Neural progenitor cell (in vitro differentiated cells): Measurements from ENCODE around the gene TSPAN10. TPM values are rescaled to one million over a fixed set of nuclear protein-coding genes. Genes with fewer than 3 reads are reported as not detected.

ENCODE experiments used
- DNase-seq: peaks from one replicate; pipeline ENCODE4 v3.0.0-alpha.2; 2016; ENCODE audit warnings: low spot score
- H2AFZ ChIP-seq: fragments of 200-600 bp; sonication (generic); replicated peaks from 2 replicates; pipeline ENCODE4 v1.6.1; 2016; ENCODE audit warnings: antibody characterized with exemption
- H3F3A ChIP-seq: fragments of 200-600 bp; sonication (generic); 2 replicates; pipeline ENCODE4 v1.6.1; 2016; ENCODE audit warnings: antibody characterized with exemption, low read depth
- H3K27ac ChIP-seq: fragments of 200-600 bp; sonication (generic); 2 replicates; pipeline ENCODE4 v1.5.1; 2016; ENCODE audit warnings: mild to moderate bottlenecking
- H3K27me3 ChIP-seq: fragments of 200-600 bp; sonication (generic); 2 replicates; pipeline ENCODE4 v1.6.1; 2016; ENCODE audit warnings: mild to moderate bottlenecking, moderate library complexity
- H3K36me3 ChIP-seq: fragments of 200-600 bp; sonication (generic); 2 replicates; pipeline ENCODE4 v1.5.1; 2016
- H3K4me1 ChIP-seq: fragments of 200-600 bp; sonication (generic); 2 replicates; pipeline ENCODE4 v1.6.1; 2016; ENCODE audit warnings: mixed run types
- H3K4me2 ChIP-seq: fragments of 200-600 bp; sonication (generic); 2 replicates; pipeline ENCODE4 v1.6.1; 2016
- H3K4me3 ChIP-seq: fragments of 200-600 bp; sonication (generic); 2 replicates; pipeline ENCODE4 v1.5.1; 2016
- H3K79me2 ChIP-seq: fragments of 200-600 bp; sonication (generic); 2 replicates; pipeline ENCODE4 v1.6.1; 2016; ENCODE audit warnings: low read depth
- H3K9ac ChIP-seq: fragments of 200-600 bp; sonication (generic); 2 replicates; pipeline ENCODE4 v1.6.1; 2016
- H3K9me3 ChIP-seq: fragments of 200-600 bp; sonication (generic); 2 replicates; pipeline ENCODE4 v1.5.1; 2016; ENCODE audit warnings: low read depth
- H4K20me1 ChIP-seq: fragments of 200-600 bp; sonication (generic); 2 replicates; pipeline ENCODE4 v1.6.1; 2016; ENCODE audit warnings: low read depth
- H3K27ac Mint-ChIP-seq: 3 replicates; pipeline ENCODE4 v1.8.0; 2021; ENCODE audit warnings: mixed read lengths
- H3K27me3 Mint-ChIP-seq: 2 replicates; pipeline ENCODE4 v1.8.0; 2022; ENCODE audit warnings: low read depth, mild to moderate bottlenecking, inconsistent platforms, moderate library complexity, mixed read lengths; ENCODE audit not compliant: insufficient read depth
- H3K36me3 Mint-ChIP-seq: 3 replicates; pipeline ENCODE4 v1.8.0; 2021; ENCODE audit warnings: mixed read lengths
- H3K4me1 Mint-ChIP-seq: 3 replicates; pipeline ENCODE4 v1.8.0; 2021; ENCODE audit warnings: mixed read lengths
- H3K4me3 Mint-ChIP-seq: 3 replicates; pipeline ENCODE4 v1.8.0; 2021; ENCODE audit warnings: mild to moderate bottlenecking, moderate library complexity, mixed read lengths
- H3K9me3 Mint-ChIP-seq: 3 replicates; pipeline ENCODE4 v1.8.0; 2020; ENCODE audit warnings: mixed read lengths
- CTCF ChIP-seq: fragments of 200-600 bp; sonication (generic); IDR thresholded peaks from 2 replicates; pipeline ENCODE4 v1.5.1; 2017; ENCODE audit warnings: antibody characterized with exemption, mild to moderate bottlenecking
- EZH2 ChIP-seq: fragments of 200-600 bp; sonication (generic); IDR thresholded peaks from 2 replicates; pipeline ENCODE4 v1.6.1; 2017; ENCODE audit warnings: antibody characterized with exemption, mild to moderate bottlenecking, moderate library complexity
- EZH2phosphoT487 ChIP-seq: fragments of 200-600 bp; sonication (generic); IDR thresholded peaks from 2 replicates; pipeline ENCODE4 v1.6.1; 2017; ENCODE audit warnings: antibody characterized with exemption
- total RNA-seq: library from RNA; depleted of rRNA; stranded (reverse); fragments of >200 nt; gene quantifications from 2 replicates; pipeline ENCODE4 v1.2.3, GENCODE V29; 2015; ENCODE audit warnings: low replicate concordance

The TSPAN10 gene
- total RNA-seq, 1 donor from 2014 or later: 2.2 TPM

DNA sequence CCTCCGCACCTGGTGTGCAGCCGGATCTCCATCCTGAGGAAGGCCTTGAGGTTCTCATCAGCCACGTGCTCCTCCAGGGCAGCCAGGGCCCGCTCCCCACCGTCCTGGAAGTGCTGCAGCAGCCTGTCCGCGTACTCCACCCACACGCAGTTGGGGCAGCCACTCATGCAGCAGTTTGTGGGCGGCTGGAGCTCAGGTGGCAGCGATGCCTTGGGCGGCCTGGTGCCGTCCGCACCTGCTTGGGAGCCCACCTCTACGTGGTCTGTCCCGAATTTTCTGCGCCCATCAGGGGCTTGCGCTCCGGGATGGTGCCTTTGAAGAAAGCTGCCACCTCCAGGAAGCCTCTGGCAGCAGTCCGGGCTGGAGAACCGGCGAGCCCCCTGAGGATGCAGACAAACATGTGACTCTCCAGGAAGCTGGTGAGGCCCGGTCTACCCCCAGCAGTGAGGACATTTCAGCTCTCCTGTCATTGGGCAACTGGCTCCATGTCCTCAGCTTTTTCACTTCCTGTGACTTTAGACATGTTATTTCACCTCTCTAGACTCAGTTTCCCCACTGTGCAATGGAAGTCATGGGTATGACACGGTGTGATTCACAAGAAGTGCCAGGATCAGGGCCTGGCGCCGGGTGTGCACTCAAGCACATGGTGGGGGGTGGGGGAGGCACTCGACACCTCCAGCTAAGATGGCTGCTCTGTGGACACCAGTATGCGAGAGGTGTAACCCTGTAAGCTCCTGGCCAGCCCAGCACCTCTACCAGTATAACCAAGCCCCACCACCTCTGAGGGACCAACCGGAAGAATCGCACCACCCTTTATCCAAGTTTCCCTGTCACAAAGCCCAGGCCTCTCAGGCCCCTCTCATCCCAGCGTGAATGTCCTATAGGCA is 28.5 kb downstream of the TSPAN10 start:
- H3K27me3 ChIP-seq: no peaks in the 10 kb centered on the region
- H3K4me1 ChIP-seq: peaks cover 13% of the 10 kb centered on the region
- H3K9ac ChIP-seq: peak overlapping the region; percentile 69
- TF ChIP-seq CTCF (no peak), EZH2 (no peak), EZH2phosphoT487 (no peak)
- H4K20me1 ChIP-seq: peaks cover 3% of the 10 kb centered on the region
- H3K4me3 Mint-ChIP-seq: peak overlapping the region; percentile 96
- H3K4me1 Mint-ChIP-seq: peaks cover 21% of the 10 kb centered on the region
- H2AFZ ChIP-seq: peak overlapping the region; percentile 53
- H3K27me3 Mint-ChIP-seq: peaks cover 3% of the 10 kb centered on the region
- peak overlapping the region; percentile 99 for H3K4me3 ChIP-seq
- no peaks in the 10 kb centered on the region for H3K9me3 Mint-ChIP-seq
- H3K4me2 ChIP-seq: peak overlapping the region; percentile 97
- H3K79me2 ChIP-seq: peaks cover 49% of the 10 kb centered on the region
- peaks cover 17% of the 10 kb centered on the region for H3F3A ChIP-seq
- peaks cover 6% of the 10 kb centered on the region for H3K36me3 Mint-ChIP-seq
- H3K27ac Mint-ChIP-seq: peak overlapping the region; percentile 88
- H3K27ac ChIP-seq: no peak overlapping the region
- peak; percentile 23 for DNase-seq
- H3K36me3 ChIP-seq: peaks cover 6% of the 10 kb centered on the region
- no peaks in the 10 kb centered on the region for H3K9me3 ChIP-seq

DNA sequence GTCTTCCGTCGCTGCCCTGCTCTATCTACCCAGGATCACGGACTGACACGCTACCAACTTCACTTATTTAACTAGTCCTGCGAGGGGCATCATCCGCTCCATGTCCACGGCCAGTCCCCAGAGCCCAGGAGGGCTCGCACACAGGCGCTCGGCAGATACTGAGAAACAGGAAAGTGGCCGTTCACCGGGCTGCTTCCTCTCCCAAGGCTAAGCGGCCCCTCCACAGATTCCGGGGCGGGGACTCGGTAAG is 29.0 kb downstream of the TSPAN10 start:
- Histone ChIP-seq H3K27me3 (no peaks in the 10 kb centered on the region), H3K4me1 (peaks cover 13% of the 10 kb centered on the region), H3F3A (peaks cover 17% of the 10 kb centered on the region), H3K79me2 (peaks cover 49% of the 10 kb centered on the region), H2AFZ (peak overlapping the region; percentile 53), H3K9me3 (no peaks in the 10 kb centered on the region), H3K4me2 (peak overlapping the region; percentile 97), H3K27ac (peak overlapping the region; percentile 3), H4K20me1 (peaks cover 3% of the 10 kb centered on the region), H3K9ac (peak overlapping the region; percentile 69), H3K4me3 (peak overlapping the region; percentile 99), H3K36me3 (peaks cover 6% of the 10 kb centered on the region)
- H3K27ac Mint-ChIP-seq: peak overlapping the region; percentile 88
- TF ChIP-seq EZH2phosphoT487 (no peak), CTCF (no peak), EZH2 (no peak)
- peak overlapping the region; percentile 96 for H3K4me3 Mint-ChIP-seq
- H3K4me1 Mint-ChIP-seq: peaks cover 21% of the 10 kb centered on the region
- H3K9me3 Mint-ChIP-seq: no peaks in the 10 kb centered on the region
- peaks cover 6% of the 10 kb centered on the region for H3K36me3 Mint-ChIP-seq
- H3K27me3 Mint-ChIP-seq: peaks cover 3% of the 10 kb centered on the region
- peak; percentile 81 for DNase-seq

DNA sequence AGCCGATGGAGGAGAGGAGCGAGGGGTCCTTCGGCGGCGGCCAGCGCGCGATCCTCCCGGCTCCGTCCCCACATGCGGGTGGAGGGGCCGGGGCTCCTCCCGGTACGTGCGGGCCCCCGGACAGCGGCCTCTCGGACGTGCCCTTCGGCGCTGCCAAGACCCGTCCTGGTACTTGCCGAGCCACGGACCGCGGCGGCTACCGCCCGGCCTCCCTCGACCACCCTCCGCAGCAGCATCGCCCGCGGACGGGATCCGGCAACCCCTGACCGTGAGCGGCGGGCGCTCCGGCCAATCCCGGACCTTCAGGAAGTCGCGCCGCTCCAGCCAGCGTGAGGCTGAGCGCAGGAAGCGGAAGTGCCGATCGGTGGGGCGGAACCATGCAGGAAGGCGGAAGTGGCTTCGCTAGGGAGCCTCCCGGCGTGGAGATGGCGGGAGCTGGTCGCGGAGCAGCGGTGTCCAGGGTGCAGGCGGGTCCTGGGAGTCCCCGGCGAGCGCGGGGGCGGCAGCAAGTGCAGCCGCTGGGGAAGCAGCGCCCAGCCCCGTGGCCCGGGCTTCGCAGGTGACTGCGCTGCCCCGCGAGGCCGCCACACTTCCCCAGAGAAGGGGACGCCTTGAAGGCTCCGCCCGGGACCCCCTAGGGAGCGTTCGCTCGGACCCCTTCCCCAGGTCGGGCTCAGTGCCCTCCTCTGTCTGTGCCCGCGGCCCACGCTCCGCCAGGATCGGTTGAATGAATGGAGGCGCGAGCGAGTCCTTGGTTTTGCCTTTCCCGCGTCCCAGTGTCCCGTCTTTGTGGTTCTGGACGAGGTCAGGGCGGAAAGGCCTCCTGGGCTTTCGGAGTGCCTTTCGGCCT is 29.6 kb downstream of the TSPAN10 start, which contains the start of the genes CCDC137 and OXLD1:
TSS of gene CCDC137 (plus strand) at position 396 of the 850 bp plus-strand sequence. CDS start at position 426, 30 bp downstream.
TSS of gene OXLD1 (minus strand) at position 264 of the 850 bp plus-strand sequence. CDS start at position 236, 28 bp downstream.
- Histone ChIP-seq H3K79me2 (peaks cover 49% of the 10 kb centered on the region), H4K20me1 (peaks cover 3% of the 10 kb centered on the region), H3K4me3 (peak within 1 kb of the TSS; percentile 99), H3K4me2 (peak within 1 kb of the TSS; percentile 97), H3K36me3 (peaks cover 6% of the 10 kb centered on the region), H2AFZ (peak within 1 kb of the TSS; percentile 68), H3K9me3 (no peaks in the 10 kb centered on the region), H3K9ac (peak within 1 kb of the TSS; percentile 90), H3F3A (peaks cover 17% of the 10 kb centered on the region), H3K4me1 (peaks cover 13% of the 10 kb centered on the region), H3K27me3 (no peaks in the 10 kb centered on the region), H3K27ac (peak within 1 kb of the TSS; percentile 74)
- H3K27me3 Mint-ChIP-seq: peaks cover 3% of the 10 kb centered on the region
- no peak for TF ChIP-seq CTCF
- TF ChIP-seq EZH2: no peak
- no peak for TF ChIP-seq EZH2phosphoT487
- H3K9me3 Mint-ChIP-seq: no peaks in the 10 kb centered on the region
- peak within 1 kb of the TSS; percentile 96 for H3K4me3 Mint-ChIP-seq
- H3K4me1 Mint-ChIP-seq: peaks cover 21% of the 10 kb centered on the region
- H3K36me3 Mint-ChIP-seq: peaks cover 9% of the 10 kb centered on the region
- DNase-seq: peak; percentile 98
- H3K27ac Mint-ChIP-seq: peak within 1 kb of the TSS; percentile 88
